SH-SY5Y (cell line): ENCODE results near the gene WDR53.

Experiments used
- GATA2 ChIP-seq: IDR thresholded peaks from 2 replicates; pipeline ENCODE4 v1.6.1; 2011; ENCODE audit warnings: mild to moderate bottlenecking, low read depth, low read length
- GATA3 ChIP-seq: IDR thresholded peaks from 2 replicates; pipeline ENCODE4 v1.6.1; 2011; ENCODE audit warnings: low read depth, mild to moderate bottlenecking, low read length, moderate library complexity

DNA sequence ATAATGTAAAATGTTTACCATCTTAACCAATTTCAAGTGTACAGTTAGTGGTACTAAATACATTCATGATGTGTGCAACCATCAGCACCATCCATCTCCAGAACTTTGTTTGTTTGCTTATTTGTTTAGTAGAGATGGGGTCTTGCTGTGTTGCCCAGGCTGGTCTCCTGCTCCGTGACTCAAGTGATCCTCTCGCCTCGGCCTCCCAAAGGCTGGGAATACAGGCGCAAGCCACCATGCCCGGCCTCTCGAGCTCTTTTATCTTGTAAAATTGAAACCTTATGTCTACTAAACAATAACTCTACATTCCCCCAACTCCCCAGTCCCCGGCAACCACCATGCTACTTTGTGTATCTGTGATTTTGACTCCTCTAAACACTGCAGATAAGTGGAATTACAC, 32.0 kb upstream of the WDR53 start:
- TF ChIP-seq GATA3, result no peak
- TF ChIP-seq GATA2, result no peak
